Gastroesophageal sphincter (tissue), 4 donors: ENCODE results near the gene SPRYD7. TPM values are rescaled to one million over a fixed set of nuclear protein-coding genes. Genes with fewer than 3 reads are reported as not detected.
"Not testable (repeated sequence)": the region's sequence is repeated elsewhere in the genome, so short reads cannot be mapped to it uniquely, and the experiment has no call there.

Experiments used
- ATAC-seq: fragments of 150-250 bp; one replicate; pipeline ENCODE4 v1.9.1; 2016; ENCODE audit warnings: mild to moderate bottlenecking, moderate library complexity
- H3K27ac ChIP-seq, 4 donors: fragments of 200-600 bp; sonication (generic) in 3 of 4; 1 replicate in 3 of 4; 2 replicates in 1 of 4; pipeline ENCODE4 v1.5.1; 2016 to 2019
- H3K27me3 ChIP-seq: fragments of 200-600 bp; sonication (generic); one replicate; pipeline ENCODE4 v1.5.1; 2019
- H3K36me3 ChIP-seq, 2 donors: fragments of 200-600 bp; sonication (generic); one replicate each; pipeline ENCODE4 v1.5.1; 2019; ENCODE audit warnings: control low read depth in 1 of 2
- H3K4me1 ChIP-seq, 3 donors: fragments of 200-600 bp; sonication (generic); 1 replicate in 2 of 3; 2 replicates in 1 of 3; pipeline ENCODE4 v1.5.1; 2016 to 2019; ENCODE audit warnings: control low read depth in 2 of 3
- H3K4me3 ChIP-seq, 2 donors: fragments of 200-600 bp; sonication (generic); one replicate each; pipeline ENCODE4 v1.5.1; 2019; ENCODE audit warnings: mild to moderate bottlenecking in 1 of 2, moderate library complexity in 1 of 2
- H3K9me3 ChIP-seq, 3 donors: fragments of 200-600 bp; sonication (generic); one replicate each; pipeline ENCODE4 v1.5.1; 2017 to 2019; ENCODE audit warnings: control low read depth in 2 of 3
- EP300 ChIP-seq: sonication (generic); formaldehyde crosslinking; IDR thresholded peaks from one replicate; pipeline ENCODE4 v1.6.1; 2017; ENCODE audit warnings: antibody characterized with exemption, mild to moderate bottlenecking
- POLR2A ChIP-seq, 2 donors: fragments of 450-650 bp; IDR thresholded peaks; one replicate each; pipeline ENCODE4 v1.6.1; 2017; ENCODE audit warnings: antibody characterized with exemption in 2 of 2, mild to moderate bottlenecking in 2 of 2, moderate library complexity in 1 of 2
- POLR2AphosphoS5 ChIP-seq: sonication (generic); formaldehyde crosslinking; IDR thresholded peaks from one replicate; pipeline ENCODE4 v1.6.1; 2017; ENCODE audit warnings: antibody characterized with exemption
- WGBS, 2 donors: methylation state at CpG; one replicate each; pipeline ENCODE4 v1.1.5; 2018; ENCODE audit warnings: low coverage in 1 of 2; 5-methylcytosine and 5-hydroxymethylcytosine counted together
- total RNA-seq, 4 donors: library from RNA; depleted of rRNA; stranded (reverse); fragments of >200 nt; gene quantifications; one replicate each; pipeline ENCODE4 v1.1.0, GENCODE V29; 2016
- TF ChIP-seq, protein P1 (sequence below), 4 experiments: fragments of 200-600 bp in 2 of 4; fragments of 450-650 bp in 2 of 4; sonication (generic) in 1 of 4; IDR thresholded peaks; one replicate each; pipeline ENCODE4 v1.5.1; 2017 to 2019; ENCODE audit warnings: antibody characterized with exemption in 4 of 4, mild to moderate bottlenecking in 2 of 4, moderate library complexity in 2 of 4

SPRYD7 gene
- total RNA-seq, 4 donors from 2014 or later, result 8.6 to 16.5 (median 15.1) TPM

DNA sequence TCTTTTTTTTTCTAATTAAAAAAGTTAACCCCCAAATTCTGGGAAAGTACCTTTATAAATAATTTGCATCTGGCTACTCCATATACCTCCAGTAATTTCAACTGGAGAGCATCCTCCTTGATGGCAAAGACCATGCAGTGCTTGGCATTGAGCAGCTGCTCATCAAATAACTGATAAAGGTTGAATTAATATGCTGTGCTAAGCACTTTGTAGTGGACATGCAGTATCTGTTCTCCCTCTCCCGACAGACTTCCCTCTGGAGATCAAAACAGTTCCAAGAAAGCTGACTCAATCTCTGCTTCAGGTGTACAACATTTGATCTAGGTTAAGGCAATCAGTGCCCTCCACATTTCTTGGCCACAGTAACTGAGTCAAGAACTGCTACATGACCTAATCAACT lies 3.3 kb downstream of the SPRYD7 start:
- TF ChIP-seq, protein P1, sequence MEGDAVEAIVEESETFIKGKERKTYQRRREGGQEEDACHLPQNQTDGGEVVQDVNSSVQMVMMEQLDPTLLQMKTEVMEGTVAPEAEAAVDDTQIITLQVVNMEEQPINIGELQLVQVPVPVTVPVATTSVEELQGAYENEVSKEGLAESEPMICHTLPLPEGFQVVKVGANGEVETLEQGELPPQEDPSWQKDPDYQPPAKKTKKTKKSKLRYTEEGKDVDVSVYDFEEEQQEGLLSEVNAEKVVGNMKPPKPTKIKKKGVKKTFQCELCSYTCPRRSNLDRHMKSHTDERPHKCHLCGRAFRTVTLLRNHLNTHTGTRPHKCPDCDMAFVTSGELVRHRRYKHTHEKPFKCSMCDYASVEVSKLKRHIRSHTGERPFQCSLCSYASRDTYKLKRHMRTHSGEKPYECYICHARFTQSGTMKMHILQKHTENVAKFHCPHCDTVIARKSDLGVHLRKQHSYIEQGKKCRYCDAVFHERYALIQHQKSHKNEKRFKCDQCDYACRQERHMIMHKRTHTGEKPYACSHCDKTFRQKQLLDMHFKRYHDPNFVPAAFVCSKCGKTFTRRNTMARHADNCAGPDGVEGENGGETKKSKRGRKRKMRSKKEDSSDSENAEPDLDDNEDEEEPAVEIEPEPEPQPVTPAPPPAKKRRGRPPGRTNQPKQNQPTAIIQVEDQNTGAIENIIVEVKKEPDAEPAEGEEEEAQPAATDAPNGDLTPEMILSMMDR (IDR thresholded peaks at IDR 0.05), result no peak
- TF ChIP-seq POLR2AphosphoS5, result no peak
- TF ChIP-seq EP300, result no peak
- no peak for TF ChIP-seq POLR2A (IDR thresholded peaks at IDR 0.05)
- WGBS, 2 donors, result no CpG with 5 or more reads among the region's 1 CpG
- no peak overlapping the region for H3K4me3 ChIP-seq
- no peak for ATAC-seq
- H3K27me3 ChIP-seq, result no peaks in the 10 kb centered on the region
- peaks cover 0 to 50% (median 12%) of the 10 kb centered on the region in 3 donors for H3K4me1 ChIP-seq
- no peaks in the 10 kb centered on the region for H3K9me3 ChIP-seq
- H3K36me3 ChIP-seq, result peaks cover 0 to 35% of the 10 kb centered on the region in 2 donors
- no peak overlapping the region for H3K27ac ChIP-seq

DNA sequence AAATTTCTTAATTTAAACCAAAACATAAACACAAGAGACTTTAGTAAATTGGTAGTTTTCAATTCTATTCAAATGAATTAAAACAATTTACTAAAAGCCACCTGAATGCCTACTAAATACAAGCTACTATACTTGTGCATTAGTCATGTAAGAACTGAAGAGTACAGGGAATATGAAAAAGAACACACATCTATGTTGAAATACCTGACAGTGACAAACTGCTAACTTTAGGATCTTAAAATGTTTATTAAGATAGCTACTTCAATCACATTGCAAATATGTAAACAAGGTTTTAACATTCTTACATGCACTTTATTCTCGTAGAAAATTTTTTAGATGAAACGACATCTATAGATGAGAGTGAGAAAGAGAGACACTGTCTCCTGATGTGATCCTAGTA lies 4.1 kb downstream of the SPRYD7 start:
- Histone ChIP-seq H3K4me1 (peaks cover 0 to 44% (median 10%) of the 10 kb centered on the region in 3 donors), H3K4me3 (no peak overlapping the region), H3K36me3 (peaks cover 0 to 43% of the 10 kb centered on the region in 2 donors), H3K27me3 (no peaks in the 10 kb centered on the region), H3K9me3 (no peaks in the 10 kb centered on the region), H3K27ac (no peak overlapping the region)
- TF ChIP-seq EP300 (no peak), POLR2AphosphoS5 (no peak), POLR2A (IDR thresholded peaks at IDR 0.05) (no peak)
- TF ChIP-seq, protein P1 (IDR thresholded peaks at IDR 0.05), result no peak
- WGBS, 2 donors, result 90% methylated on average over 2 of the region's 2 CpGs
- ATAC-seq, result no peak

DNA sequence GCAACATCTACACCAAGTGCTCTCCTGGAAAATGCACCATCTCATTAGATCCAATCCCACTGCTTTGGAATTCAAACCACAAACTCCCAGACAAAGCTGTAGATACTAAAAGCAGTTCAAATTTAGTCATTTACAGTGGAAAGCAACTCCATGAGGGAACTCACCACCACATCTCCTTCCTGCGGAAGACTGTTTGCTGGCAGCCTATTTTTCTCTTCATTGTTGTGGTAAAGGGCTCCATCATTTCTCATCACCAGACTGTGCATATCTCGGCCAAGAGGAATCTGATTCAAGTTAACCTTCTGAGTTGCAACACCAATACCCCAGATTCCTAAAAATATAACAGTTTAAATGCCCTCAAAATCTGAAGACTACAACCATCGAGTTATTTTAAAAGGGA lies 8.4 kb downstream of the SPRYD7 start:
- TF ChIP-seq, protein P1 (IDR thresholded peaks at IDR 0.05), result no peak
- TF ChIP-seq EP300 (no peak), POLR2AphosphoS5 (no peak), POLR2A (IDR thresholded peaks at IDR 0.05) (no peak)
- peaks cover 0 to 13% (median 0%) of the 10 kb centered on the region in 3 donors for H3K4me1 ChIP-seq
- H3K4me3 ChIP-seq, result no peak overlapping the region
- no peak for ATAC-seq
- no peaks in the 10 kb centered on the region for H3K9me3 ChIP-seq
- no peaks in the 10 kb centered on the region for H3K27me3 ChIP-seq
- WGBS, 2 donors, result 68 to 81% methylated on average over 2 of the region's 3 CpGs
- H3K27ac ChIP-seq, result no peak overlapping the region
- H3K36me3 ChIP-seq, result peaks cover 0 to 84% of the 10 kb centered on the region in 2 donors

DNA sequence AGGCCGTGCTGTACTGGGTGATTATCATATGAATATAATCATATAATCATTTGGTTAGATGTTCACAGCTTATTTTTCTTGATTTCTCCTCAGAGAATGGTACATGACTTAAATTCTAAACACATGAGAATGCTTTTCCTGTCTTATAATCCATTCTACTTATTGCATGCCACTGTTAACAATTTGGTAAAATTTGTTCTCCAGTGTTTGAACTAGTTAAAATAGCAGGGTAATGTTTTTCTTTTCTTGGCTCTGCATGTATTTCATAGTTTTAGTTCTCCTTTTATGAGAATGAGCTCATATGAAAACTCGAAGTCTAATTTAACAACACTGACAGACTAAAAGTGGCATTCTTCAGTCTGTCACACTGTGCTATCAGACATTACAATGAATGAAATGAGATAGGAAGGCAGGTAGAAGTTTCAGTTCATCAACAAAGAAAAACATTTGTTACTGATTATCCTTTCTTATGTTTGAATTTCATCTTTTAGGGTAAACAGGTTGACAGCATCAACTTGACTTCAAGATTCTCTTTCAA lies 10.2 kb downstream of the SPRYD7 start:
- Histone ChIP-seq H3K4me3 (no peak overlapping the region), H3K36me3 (peaks cover 0 to 93% of the 10 kb centered on the region in 2 donors), H3K4me1 (no peaks in the 10 kb centered on the region), H3K27ac (no peak overlapping the region), H3K9me3 (no peaks in the 10 kb centered on the region), H3K27me3 (no peaks in the 10 kb centered on the region)
- TF ChIP-seq POLR2A (IDR thresholded peaks at IDR 0.05) (no peak), EP300 (no peak), POLR2AphosphoS5 (no peak)
- TF ChIP-seq, protein P1 (IDR thresholded peaks at IDR 0.05), result no peak
- 78 to 79% methylated on average over 2 of the region's 2 CpGs for WGBS, 2 donors
- ATAC-seq, result no peak

DNA sequence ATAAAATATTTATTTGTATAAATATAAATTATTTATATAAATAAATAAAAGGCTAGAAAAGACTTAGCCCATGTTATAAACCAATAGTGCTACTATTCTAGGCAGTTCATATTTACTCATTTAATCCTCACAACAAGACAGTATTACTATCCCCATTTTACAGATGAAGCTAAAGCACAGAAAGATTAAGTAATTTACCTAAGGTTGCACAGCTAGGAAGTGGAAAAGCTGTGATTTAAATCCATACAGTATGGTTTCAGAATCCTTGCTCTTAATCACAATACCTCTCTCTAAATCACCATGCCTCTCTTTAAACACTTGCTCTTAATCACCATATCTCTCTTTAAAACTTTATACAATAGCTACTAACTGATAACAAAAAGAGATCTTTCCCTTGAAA lies 13.8 kb downstream of the SPRYD7 start:
- no peaks in the 10 kb centered on the region for H3K4me1 ChIP-seq

DNA sequence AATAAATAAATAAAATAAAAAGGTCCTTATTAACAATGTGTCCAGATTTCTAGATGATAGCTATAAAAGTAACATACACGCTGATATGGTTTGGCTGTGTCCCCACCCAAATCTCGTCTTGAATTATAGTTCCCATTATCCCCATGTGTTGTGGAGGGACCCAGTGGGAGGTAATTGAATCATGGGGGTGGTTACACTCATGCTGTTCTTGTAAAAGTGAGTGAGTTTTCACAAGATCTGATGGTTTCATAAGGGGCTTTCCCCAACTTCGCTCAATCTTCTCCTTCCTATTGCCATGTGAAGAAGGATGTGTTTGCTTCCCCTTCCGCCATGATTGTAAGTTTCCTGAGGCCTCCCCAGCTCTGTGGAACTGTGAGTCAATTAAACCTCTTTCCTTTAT lies 15.2 kb downstream of the SPRYD7 start:
- WGBS, 2 donors, result 84 to 91% methylated on average over 3 to 4 of the region's 4 CpGs
- not testable (repeated sequence) for H3K27me3 ChIP-seq, H3K4me1 ChIP-seq, H3K27ac ChIP-seq, H3K4me3 ChIP-seq, ATAC-seq, H3K9me3 ChIP-seq
- peaks cover 0 to 93% of the 10 kb centered on the region in 2 donors for H3K36me3 ChIP-seq

More for the DNA sequence above, 13.8 kb downstream of the SPRYD7 start:
- Histone ChIP-seq H3K27ac (no peak overlapping the region), H3K27me3 (no peaks in the 10 kb centered on the region), H3K36me3 (peaks cover 0 to 93% of the 10 kb centered on the region in 2 donors), H3K4me3 (no peak overlapping the region), H3K9me3 (no peaks in the 10 kb centered on the region)
- TF ChIP-seq, protein P1 (IDR thresholded peaks at IDR 0.05), result no peak
- TF ChIP-seq EP300 (no peak), POLR2A (IDR thresholded peaks at IDR 0.05) (no peak), POLR2AphosphoS5 (no peak)
- no peak for ATAC-seq

DNA sequence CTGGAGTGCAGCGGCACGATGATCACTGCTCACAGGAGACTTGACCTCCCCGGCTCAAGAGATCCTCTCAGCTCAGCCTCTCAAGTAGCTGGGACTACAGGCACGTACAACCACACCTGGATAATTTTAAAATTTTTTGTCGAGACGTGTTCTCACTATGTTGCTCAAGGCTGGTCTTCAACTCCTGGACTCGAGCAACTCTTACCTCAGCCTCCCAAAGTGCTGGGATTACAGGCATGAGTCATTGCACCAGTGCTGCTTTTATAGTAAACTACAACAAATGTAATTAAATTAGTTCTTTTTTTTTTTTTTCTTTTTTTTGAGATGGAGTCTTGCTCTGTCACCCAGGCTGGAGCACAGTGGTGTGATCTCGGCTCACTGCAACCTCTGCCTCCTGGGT lies 18.0 kb downstream of the SPRYD7 start:
- 97 to 99% methylated on average over 7 to 8 of the region's 8 CpGs for WGBS, 2 donors
- not testable (repeated sequence) for H3K9me3 ChIP-seq, H3K4me3 ChIP-seq

More for the DNA sequence above, 18.0 kb downstream of the SPRYD7 start:
- not testable (repeated sequence) for ATAC-seq, H3K27ac ChIP-seq, H3K27me3 ChIP-seq, H3K4me1 ChIP-seq
- H3K36me3 ChIP-seq, result peaks cover 0 to 89% of the 10 kb centered on the region in 2 donors
